NCI-H2107 (cell line): ENCODE data around the gene KRTDAP.

ENCODE experiments used
- DNase-seq: peaks from one replicate; lab custom pipeline; 2025; lab: John Stamatoyannopoulos, UW

KRTDAP gene

GRCh38 chr19:35454663-35455062 lies 35.6 kb downstream of the KRTDAP start:
- DNase-seq = no peak

- no peak for DNase-seq
Observed at GRCh38 chr19:35451338-35452096, 38.7 kb downstream of the KRTDAP start.

DNA sequence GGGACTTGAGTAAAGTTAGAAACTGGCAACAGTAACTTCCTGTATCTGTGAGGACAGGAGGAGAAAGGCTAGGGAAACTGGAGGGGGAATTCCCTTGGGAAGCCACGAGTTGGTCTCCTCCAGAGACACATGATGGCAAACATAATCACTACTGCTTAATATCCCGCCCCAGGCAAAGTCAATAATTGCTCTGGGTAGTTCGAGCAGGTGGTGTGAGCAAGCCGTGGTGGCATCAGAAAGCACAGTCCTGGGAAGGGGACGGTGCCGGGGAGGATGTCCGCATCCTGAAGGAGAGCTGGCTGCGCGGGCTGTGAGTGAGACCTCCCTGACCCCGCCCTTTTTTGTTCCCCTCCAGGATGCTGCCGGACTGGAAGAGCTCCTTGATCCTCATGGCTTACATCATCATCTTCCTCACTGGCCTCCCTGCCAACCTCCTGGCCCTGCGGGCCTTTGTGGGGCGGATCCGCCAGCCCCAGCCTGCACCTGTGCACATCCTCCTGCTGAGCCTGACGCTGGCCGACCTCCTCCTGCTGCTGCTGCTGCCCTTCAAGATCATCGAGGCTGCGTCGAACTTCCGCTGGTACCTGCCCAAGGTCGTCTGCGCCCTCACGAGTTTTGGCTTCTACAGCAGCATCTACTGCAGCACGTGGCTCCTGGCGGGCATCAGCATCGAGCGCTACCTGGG lies 40.8 kb downstream of the KRTDAP start:
- DNase-seq = no peak

DNA sequence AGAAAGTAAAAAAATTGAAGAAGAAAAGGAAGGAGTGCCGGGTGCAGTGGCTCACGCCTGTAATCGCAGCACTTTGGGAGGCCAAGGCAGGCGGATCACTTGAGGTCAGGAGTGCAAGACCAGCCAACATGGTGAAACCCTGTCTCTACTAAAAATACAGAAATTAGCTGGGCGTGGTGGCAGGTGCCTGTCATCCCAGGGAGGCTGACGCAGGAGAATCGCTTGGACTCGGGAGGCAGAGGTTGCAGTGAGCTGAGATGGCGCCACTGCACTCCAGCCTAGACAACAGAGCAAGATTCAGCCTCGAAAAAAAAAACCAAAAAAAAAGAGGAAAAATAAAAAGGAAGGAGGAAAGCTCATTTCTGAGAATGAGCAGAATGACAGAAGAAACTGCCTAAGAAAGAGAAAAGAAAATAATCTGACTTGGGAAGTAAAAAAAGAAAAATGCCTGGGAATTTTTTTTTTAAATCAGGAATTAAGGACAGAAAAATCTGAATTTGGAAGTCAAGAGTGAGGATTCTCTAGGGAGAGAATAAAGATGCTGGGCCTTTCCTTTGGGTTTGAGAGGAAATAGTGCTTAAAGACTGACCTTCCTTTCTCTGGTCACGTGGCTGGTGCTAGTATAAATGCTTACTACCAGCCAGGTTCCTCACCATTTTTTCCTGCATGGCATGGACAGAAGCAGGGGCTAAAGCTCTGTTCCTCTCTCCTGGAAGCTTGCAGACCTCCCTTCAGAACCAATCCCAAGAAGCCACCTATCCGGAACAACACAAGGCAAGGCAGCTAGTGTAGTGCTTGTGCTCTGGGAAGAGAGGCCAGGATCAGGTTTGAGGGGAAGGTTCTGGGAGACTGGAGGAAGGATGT lies 42.4 kb downstream of the KRTDAP start, which contains the start of gene FFAR2:
Gene FFAR2, plus strand, starts transcription at position 652 of the 864 bp plus-strand sequence. CDS start 1,458 bp downstream, outside the sequence.
- no peak for DNase-seq

- no peak for DNase-seq
Observed at GRCh38 chr19:35445826-35446593, 44.3 kb downstream of the KRTDAP start.

DNA sequence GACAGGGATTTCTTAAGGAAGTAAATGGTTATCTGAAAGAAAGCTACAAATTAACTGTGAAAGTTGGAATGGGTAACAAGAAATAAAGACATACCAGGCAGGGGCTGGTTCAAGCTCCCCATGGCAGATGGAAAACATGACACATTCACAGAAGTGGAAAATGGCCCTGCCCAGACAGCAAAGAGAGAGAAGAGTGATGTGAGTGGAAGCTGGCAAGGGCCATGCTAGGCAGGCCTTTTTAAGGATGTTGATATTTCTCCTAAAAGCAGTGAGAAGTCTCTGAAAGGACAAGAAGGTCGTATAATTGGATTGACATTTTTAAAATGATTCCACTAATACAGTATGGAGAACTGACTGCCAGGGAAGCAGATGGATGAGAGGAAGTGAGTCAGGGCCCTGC lies 45.5 kb downstream of the KRTDAP start:
- no peak for DNase-seq

DNA sequence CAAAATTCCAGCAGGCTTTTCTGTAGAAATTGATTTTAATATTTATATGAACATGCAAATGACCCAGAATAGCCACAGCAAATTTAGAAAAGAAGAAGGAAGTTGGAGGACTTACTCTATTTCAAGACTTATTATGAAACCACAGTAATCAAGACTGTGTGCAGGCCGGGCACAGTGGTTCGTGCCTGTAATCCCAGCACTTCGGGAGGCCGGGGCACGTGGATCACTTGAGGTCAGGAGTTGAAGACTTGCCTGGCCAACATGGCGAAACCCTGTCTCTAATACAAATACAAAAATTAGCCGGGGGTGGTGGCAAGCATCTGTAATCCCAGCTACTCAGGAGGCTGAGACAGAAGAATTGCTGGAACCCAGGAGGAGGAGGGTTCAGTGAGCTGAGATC lies 48.2 kb downstream of the KRTDAP start:
- DNase-seq = no peak

DNA sequence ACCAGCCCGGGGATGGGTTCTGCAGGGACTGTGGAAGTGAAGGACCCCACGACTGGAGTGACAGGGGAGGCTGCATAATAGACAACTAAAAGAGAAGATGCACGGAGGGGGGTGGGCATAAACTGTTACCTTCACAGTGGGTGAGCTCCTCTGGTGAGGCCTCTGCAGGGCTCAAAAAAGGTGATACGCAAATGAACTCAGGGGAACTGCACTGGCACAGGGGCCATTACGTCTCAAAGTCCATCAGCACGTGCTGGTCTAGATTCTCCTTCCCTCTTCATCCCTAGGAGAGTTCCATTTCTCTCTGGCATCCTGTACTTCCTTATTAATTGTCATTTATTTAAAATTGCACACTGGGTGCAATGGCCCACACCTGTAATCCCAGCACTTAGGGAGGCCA lies 50.3 kb downstream of the KRTDAP start:
- DNase-seq = no peak

DNA sequence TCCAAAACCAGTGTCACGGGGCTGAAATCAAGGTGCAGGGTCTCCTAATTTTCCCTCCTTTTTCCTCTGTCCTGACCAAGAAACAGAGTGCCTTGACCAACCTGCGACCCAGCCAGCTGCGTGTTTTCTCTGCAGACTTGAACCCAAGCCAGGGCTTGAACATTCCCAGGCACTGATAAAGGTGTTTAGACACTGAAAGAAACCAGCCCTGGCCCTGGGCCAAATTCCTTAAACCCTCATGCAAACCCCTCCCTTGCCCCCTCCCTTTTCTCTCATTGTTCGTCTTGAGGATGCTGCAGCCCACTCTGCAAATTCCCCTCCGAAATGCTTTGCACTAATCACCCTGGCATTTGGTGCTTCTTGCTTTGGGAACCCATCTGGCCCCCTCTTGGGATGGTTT lies 51.7 kb downstream of the KRTDAP start:
- DNase-seq = no peak

- DNase-seq = no peak
Observed at GRCh38 chr19:35438096-35438495, 52.2 kb downstream of the KRTDAP start.

DNA sequence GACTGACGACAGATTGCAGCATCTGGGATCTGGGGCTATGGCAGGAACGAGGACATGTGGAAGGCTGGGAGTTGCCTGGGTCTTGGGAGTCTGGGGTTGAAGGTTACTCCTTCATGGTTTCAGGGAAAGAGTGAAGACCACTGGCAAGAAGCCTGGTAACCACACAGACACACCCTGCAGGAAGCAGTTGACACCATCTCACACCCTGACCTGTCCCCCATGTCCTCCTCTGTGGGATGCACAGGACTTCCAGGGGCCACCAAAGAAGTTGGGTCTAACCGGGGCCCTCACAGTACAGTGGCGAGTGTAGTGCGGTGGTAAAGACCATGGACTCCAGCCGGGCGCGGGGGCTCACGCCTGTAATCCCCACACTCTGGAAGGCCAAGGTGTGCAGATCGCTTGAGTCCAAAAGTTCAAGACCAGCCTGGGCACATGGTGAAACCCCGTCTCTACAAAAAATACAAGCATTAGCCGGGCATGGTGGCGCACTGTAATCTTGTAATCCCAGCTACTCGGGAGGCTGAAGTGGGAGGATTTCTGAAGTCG lies 52.8 kb downstream of the KRTDAP start:
- DNase-seq = no peak
